Esophagus muscularis mucosa (tissue), 4 donors: ENCODE results near the gene CLVS2. TPM values are rescaled to one million over a fixed set of nuclear protein-coding genes. Genes with fewer than 3 reads are reported as not detected.

ENCODE experiments used
- DNase-seq: peaks from one replicate; pipeline ENCODE4 v3.0.0-alpha.2; 2017; ENCODE audit errors: extremely low spot score
- H3K27ac ChIP-seq, 4 donors: fragments of 200-600 bp; sonication (generic); replicated peaks in 1 of 4; 1 replicate in 3 of 4; 2 replicates in 1 of 4; pipeline ENCODE4 v1.5.1; 2016 to 2019; ENCODE audit warnings: mild to moderate bottlenecking in 1 of 4
- H3K27me3 ChIP-seq, 4 donors: fragments of 200-600 bp; sonication (generic); one replicate each; pipeline versions ENCODE4 v1.5.1 to v1.6.0; 2016 to 2019
- H3K36me3 ChIP-seq, 4 donors: fragments of 200-600 bp; sonication (generic); one replicate each; pipeline ENCODE4 v1.5.1; 2016 to 2019
- H3K4me1 ChIP-seq, 4 donors: fragments of 200-600 bp; sonication (generic); one replicate each; pipeline ENCODE4 v1.5.1; 2016 to 2019
- H3K4me3 ChIP-seq, 4 donors: fragments of 200-600 bp; sonication (generic); 1 replicate in 2 of 4; 2 replicates in 2 of 4; pipeline ENCODE4 v1.5.1; 2016 to 2019; ENCODE audit warnings: mild to moderate bottlenecking in 4 of 4, moderate library complexity in 1 of 4
- H3K9me3 ChIP-seq, 4 donors: fragments of 200-600 bp; sonication (generic); 1 replicate in 3 of 4; 2 replicates in 1 of 4; pipeline ENCODE4 v1.5.1; 2016 to 2019
- EP300 ChIP-seq: sonication (generic); formaldehyde crosslinking; IDR thresholded peaks from one replicate; pipeline ENCODE4 v1.6.1; 2017; ENCODE audit warnings: antibody characterized with exemption
- POLR2A ChIP-seq: fragments of 450-650 bp; IDR thresholded peaks from one replicate; pipeline ENCODE4 v1.6.1; 2017; ENCODE audit warnings: antibody characterized with exemption, moderate library complexity, mild to moderate bottlenecking, low read depth
- POLR2AphosphoS5 ChIP-seq, 2 donors: sonication (generic); formaldehyde crosslinking; IDR thresholded peaks; one replicate each; pipeline ENCODE4 v1.6.1; 2017; ENCODE audit warnings: antibody characterized with exemption in 2 of 2
- whole genome bisulfite sequencing: methylation state at CpG from one replicate; pipeline ENCODE4 v1.1.5; 2018; 5-methylcytosine and 5-hydroxymethylcytosine counted together
- intact Hi-C: fragments of 100-400 bp; cut with DNase I; formaldehyde crosslinking; loops from one replicate; pipeline ENCODE4 v1.15.1; 2023
- total RNA-seq, 4 donors: library from RNA; depleted of rRNA; stranded (reverse); fragments of >200 nt; gene quantifications; one replicate each; pipeline versions ENCODE4 v1.1.0 to v1.2.1, GENCODE V29; 2016
- TF ChIP-seq, protein P1 (sequence below), 3 experiments: fragments of 200-600 bp in 2 of 3; fragments of 450-650 bp in 1 of 3; sonication (generic) in 2 of 3; IDR thresholded peaks; one replicate each; pipeline ENCODE4 v1.5.1; 2017 to 2019; ENCODE audit warnings: antibody characterized with exemption in 3 of 3, mild to moderate bottlenecking in 2 of 3, moderate library complexity in 1 of 3

The CLVS2 gene
- total RNA-seq, 4 donors from 2014 or later: under 0.01 to 0.33 (median 0.12) TPM

DNA sequence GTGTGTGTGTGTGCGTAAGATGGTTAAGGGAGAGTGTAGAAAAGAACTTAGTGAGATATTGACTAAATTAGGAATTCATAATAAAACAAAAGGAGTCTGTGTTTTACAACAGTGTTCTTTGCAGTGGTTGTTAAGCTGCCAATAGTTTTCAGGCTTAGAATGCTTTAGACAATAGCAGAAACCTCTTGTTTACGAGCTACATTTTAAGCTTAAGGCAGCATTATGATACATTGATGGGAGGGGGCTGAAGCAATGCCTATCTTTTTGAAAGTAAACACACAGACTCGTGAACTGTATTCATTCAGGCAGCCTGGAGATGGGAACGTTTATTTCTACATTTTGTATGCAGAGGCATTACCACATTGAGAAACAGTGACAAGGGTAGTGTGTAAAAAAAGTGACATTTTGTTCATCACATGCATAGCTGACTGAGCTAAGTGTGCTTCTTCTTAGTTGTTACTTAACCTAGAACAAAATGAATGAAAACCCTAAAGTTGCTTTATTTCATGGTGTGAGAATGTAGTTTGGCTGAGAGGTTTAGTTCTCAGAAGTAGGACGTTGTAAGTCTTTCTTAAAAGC lies 21.2 kb downstream of the CLVS2 start:
- Histone ChIP-seq H3K27me3 (no peaks in the 10 kb centered on the region), H3K36me3 (no peaks in the 10 kb centered on the region), H3K4me1 (no peaks in the 10 kb centered on the region), H3K4me3 (no peak overlapping the region), H3K9me3 (no peaks in the 10 kb centered on the region), H3K27ac (no peak overlapping the region)
- intact Hi-C loops: no loop called here
- 57% methylated on average over 5 of the region's 5 CpGs for WGBS
- no peak for DNase-seq
- no peak for TF ChIP-seq EP300
- TF ChIP-seq, protein P1, sequence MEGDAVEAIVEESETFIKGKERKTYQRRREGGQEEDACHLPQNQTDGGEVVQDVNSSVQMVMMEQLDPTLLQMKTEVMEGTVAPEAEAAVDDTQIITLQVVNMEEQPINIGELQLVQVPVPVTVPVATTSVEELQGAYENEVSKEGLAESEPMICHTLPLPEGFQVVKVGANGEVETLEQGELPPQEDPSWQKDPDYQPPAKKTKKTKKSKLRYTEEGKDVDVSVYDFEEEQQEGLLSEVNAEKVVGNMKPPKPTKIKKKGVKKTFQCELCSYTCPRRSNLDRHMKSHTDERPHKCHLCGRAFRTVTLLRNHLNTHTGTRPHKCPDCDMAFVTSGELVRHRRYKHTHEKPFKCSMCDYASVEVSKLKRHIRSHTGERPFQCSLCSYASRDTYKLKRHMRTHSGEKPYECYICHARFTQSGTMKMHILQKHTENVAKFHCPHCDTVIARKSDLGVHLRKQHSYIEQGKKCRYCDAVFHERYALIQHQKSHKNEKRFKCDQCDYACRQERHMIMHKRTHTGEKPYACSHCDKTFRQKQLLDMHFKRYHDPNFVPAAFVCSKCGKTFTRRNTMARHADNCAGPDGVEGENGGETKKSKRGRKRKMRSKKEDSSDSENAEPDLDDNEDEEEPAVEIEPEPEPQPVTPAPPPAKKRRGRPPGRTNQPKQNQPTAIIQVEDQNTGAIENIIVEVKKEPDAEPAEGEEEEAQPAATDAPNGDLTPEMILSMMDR (IDR thresholded peaks at IDR 0.05): no peak
- no peak for TF ChIP-seq POLR2A
- TF ChIP-seq POLR2AphosphoS5 (IDR thresholded peaks at IDR 0.05): no peak

DNA sequence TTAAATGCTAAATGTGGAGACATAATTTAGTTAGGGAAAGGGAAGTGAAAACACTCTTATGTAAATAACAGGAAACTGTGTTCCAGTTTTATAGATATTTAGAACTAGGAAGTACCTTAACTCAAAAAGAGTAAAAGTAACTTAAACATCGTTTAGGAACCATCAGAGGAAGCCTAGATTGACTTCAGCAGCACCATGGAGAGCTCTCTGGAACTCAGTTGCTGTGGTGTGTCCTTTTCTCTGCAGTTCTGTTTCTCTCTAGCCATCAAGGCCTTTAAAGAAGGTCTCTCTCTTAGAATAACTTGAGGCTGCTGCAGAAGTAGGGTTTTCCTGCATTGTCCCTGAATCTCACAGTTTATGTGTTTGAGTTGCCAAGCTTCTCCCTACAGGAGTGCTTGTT lies 26.9 kb downstream of the CLVS2 start:
- Histone ChIP-seq H3K4me1 (no peaks in the 10 kb centered on the region), H3K27me3 (no peaks in the 10 kb centered on the region), H3K36me3 (no peaks in the 10 kb centered on the region), H3K27ac (no peak overlapping the region), H3K4me3 (no peak overlapping the region), H3K9me3 (no peaks in the 10 kb centered on the region)
- DNase-seq: no peak
- WGBS: 11% methylated on average over 1 of the region's 1 CpG
- intact Hi-C loops: no loop called here
- TF ChIP-seq POLR2A: no peak
- TF ChIP-seq EP300: no peak
- no peak for TF ChIP-seq POLR2AphosphoS5 (IDR thresholded peaks at IDR 0.05)
- TF ChIP-seq, protein P1 (IDR thresholded peaks at IDR 0.05): no peak

DNA sequence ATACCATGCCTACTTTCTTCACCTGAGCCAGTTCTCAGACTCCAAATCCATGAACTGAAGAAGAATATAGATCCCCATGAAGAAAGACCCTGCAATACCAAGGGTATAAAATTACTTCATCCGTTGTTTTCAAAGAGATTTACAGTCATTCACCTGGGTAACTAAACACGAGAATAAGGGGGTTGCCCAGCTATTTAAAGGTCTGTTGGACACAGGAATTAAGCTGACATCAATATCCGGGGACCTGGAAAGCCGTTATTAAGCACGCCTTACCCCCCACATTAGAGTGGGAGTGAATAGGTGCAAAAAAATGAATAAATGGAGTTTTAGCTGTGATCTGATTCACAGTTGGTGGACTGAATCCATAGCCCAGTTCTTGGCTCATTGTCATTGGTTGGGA lies 28.9 kb downstream of the CLVS2 start:
- no peak for TF ChIP-seq POLR2A
- TF ChIP-seq EP300: no peak
- TF ChIP-seq, protein P1 (IDR thresholded peaks at IDR 0.05): no peak
- TF ChIP-seq POLR2AphosphoS5 (IDR thresholded peaks at IDR 0.05): no peak
- Histone ChIP-seq H3K36me3 (no peaks in the 10 kb centered on the region), H3K9me3 (no peaks in the 10 kb centered on the region), H3K4me1 (no peaks in the 10 kb centered on the region), H3K27me3 (no peaks in the 10 kb centered on the region), H3K4me3 (no peak overlapping the region), H3K27ac (no peak overlapping the region)
- no peak for DNase-seq
- intact Hi-C loops: no loop called here
- 75% methylated on average over 5 of the region's 5 CpGs for WGBS

DNA sequence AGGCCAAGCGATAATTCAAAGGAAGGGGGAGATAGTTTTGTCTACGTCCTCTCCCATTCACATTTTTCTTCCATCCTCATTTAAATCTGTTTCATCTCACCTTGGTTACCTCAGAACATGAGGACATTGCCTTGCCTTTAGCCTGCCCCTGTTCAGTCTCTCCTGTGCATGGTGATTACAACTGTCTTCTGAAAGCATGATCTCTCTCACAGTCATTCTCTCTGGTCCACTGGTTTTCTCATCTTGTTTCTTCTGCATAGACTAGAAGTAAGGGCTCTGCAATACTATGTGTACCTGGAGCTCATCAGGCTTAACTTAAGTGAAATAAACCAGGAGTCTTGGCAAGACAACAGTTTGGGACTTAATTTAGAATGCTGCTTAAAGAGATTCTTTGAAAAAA lies 31.4 kb downstream of the CLVS2 start:
- DNase-seq: no peak
- no peaks in the 10 kb centered on the region for H3K27me3 ChIP-seq
- TF ChIP-seq POLR2AphosphoS5 (IDR thresholded peaks at IDR 0.05): no peak
- TF ChIP-seq POLR2A: no peak
- TF ChIP-seq EP300: no peak
- TF ChIP-seq, protein P1 (IDR thresholded peaks at IDR 0.05): no peak
- H3K4me1 ChIP-seq: no peaks in the 10 kb centered on the region
- 80% methylated on average over 2 of the region's 2 CpGs for WGBS
- H3K27ac ChIP-seq: no peak overlapping the region
- intact Hi-C loops: no loop called here
- no peaks in the 10 kb centered on the region for H3K36me3 ChIP-seq
- no peaks in the 10 kb centered on the region for H3K9me3 ChIP-seq
- no peak overlapping the region for H3K4me3 ChIP-seq

DNA sequence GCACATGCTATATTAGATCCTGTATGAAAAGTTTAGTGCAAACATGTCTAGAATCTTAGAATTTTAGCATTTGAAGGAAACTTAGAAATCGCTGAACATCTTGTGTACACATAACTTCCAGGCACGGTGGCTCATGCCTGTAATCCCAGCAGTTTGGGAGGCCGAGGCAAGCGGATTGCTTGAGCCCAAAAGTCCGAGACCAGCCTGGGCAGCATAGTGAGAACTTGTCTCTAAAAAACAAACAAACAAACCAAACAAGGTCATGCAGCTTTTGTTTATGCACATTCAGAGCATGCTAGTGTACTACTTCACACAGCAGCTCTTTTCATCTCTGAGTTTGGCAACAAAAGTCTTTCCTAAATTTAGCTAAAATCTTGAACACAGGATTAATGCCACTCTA lies 32.2 kb downstream of the CLVS2 start:
- Histone ChIP-seq H3K27me3 (no peaks in the 10 kb centered on the region), H3K4me3 (no peak overlapping the region), H3K27ac (no peak overlapping the region), H3K9me3 (no peaks in the 10 kb centered on the region), H3K4me1 (no peaks in the 10 kb centered on the region), H3K36me3 (no peaks in the 10 kb centered on the region)
- no peak for DNase-seq
- WGBS: 73% methylated on average over 5 of the region's 5 CpGs
- TF ChIP-seq POLR2A (no peak), EP300 (no peak), POLR2AphosphoS5 (IDR thresholded peaks at IDR 0.05) (no peak)
- TF ChIP-seq, protein P1 (IDR thresholded peaks at IDR 0.05): no peak
- intact Hi-C loops: no loop called here
